ENCODE data around the gene PDCD1LG2.

Gene PDCD1LG2

DNA sequence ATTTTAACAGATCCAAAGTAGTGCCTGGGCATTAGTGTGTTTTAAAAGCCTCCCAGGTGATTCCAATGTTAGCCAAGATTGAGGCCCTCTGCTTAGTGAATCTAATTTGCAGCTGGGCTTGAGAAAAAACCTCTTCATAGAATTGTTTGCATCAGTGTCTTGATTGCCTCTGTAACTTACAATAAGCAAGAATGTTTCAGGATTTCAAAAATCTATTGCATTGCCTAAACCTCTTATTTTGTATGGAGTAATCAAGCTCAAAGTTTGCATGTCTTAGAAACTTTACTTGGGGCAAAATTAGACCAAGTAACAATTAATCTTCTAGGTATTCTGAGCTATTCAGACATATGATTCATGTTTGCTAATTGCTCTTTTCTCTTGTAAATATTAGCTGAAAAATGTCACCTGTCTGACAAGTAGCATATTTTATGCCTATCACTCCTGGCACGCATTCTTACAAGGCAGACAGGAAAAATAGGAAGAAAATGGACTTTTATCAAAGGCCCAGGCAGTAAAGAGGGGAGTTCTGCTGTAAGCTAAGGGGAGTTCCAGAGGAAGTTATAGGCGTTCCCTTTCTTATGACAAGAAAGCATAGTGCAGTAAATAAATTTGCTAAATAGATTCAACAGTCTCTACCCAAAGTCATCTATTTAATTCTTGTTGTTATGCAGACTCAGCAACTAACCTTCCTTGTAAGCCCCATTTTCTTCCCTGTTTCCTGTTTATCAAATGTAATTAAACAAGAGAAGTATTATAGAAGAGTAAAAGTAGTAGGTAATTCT lies 21.0 kb downstream of the PDCD1LG2 start:
- no peak for DNase-seq (ENCODE audit: low read depth)

GRCh38 chr9:5532306-5532705 lies 22.0 kb downstream of the PDCD1LG2 start:
- no peak for DNase-seq (ENCODE audit: low read depth)

GRCh38 chr9:5532790-5533189 lies 22.5 kb downstream of the PDCD1LG2 start:
- DNase-seq (ENCODE audit: low read depth): no peak

DNA sequence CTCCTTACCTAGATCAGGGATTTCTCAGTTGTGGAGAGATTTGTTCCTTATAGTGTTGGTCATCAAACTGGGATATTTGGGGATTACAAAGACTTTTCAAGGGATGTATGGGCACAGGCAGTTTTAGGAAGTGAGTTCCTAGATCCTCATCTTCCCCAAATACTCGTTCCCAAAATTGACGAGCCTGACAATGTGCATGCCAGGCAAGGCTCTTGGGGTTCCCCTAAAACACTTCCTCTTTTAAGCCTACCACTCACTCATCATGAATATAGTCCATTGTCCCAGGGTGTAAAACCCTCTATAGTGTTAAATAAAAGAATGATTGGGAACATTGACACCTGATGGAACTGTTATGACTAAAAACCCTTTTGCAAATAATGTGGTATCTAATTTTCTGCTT lies 26.4 kb downstream of the PDCD1LG2 start:
- DNase-seq (ENCODE audit: low read depth): no peak

DNA sequence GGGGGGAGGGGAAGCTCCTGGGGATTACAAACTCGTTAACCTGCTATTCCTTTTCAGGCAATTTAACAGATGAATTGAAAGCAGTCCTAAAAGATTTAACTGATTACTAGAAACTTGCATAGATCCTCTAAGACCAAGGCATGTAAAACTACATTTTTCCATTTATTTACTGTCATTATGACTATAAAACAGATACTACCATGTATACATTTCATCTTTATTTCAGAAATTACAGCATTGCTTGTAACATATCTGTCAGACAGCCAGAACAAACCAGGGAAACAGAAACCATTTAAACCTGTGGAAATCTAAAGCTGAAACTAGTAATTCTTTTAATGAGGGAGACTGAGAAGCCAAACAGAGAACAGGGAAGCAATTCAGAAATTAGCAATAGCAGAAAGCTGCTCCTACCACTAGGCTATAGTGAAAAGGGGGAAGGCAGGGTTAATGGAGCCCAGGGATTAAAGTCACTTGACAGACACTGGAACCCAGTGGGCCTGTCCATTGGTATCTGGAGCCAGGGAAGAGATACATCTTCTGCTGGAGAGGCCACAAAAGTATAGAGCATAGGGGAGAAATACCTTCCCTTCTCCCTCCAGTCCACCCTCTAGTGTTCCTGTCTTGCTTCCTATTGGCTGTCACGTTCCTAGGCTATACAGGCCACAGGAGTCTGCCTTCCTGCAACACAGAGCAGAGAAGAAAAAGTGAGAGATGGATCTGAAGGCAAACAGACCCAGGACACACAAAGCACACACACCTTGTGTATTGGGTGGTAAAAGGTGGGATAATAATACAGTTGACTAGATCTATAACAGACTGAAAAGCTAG lies 33.8 kb downstream of the PDCD1LG2 start:
- DNase-seq (ENCODE audit: low read depth): no peak

DNA sequence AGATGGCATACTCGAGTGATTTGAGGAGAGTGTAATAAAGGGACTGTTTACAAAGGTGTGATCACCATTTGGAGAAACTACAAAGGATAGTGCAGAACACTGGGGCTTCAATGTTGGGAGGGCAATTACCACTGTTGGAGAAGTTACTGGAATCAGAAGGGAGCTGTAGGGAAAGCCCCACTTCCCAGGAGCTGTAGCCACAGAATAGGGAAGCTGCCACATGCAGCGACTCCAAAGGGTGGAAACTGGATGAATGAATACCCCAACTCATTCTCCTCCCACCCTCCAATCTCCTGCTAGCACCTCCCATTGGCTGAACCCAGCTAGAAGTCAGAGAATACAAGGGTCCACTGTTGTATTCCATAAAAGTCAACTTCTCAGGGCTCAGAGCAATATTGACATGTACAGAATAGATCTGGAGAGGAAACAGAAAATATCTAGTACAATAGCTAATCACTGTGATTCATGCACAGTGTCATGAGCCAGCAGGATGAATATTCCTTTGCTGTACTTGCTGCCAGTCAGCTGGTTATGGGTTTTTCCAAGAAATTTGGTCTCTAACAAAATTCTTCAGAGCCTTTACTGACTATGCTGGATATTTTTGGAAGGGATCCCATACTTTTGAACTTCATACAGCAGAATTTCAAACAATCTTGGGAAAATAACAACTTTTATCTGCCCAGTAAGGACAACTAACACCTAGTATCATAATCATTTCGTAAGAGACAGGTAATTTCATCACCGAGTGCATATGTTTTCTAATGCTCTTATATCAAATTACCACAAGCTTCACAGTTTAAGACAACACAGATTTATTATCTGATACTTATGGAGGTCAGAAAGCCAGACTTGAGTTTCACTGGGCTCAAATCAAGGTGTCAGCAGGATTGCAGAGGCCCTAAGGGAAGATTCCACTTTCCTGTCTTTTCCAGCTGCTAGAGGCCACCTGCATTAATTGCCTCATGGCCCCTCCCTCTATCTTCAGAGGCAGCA lies 39.6 kb downstream of the PDCD1LG2 start:
- DNase-seq (ENCODE audit: low read depth): peak; percentile 17

DNA sequence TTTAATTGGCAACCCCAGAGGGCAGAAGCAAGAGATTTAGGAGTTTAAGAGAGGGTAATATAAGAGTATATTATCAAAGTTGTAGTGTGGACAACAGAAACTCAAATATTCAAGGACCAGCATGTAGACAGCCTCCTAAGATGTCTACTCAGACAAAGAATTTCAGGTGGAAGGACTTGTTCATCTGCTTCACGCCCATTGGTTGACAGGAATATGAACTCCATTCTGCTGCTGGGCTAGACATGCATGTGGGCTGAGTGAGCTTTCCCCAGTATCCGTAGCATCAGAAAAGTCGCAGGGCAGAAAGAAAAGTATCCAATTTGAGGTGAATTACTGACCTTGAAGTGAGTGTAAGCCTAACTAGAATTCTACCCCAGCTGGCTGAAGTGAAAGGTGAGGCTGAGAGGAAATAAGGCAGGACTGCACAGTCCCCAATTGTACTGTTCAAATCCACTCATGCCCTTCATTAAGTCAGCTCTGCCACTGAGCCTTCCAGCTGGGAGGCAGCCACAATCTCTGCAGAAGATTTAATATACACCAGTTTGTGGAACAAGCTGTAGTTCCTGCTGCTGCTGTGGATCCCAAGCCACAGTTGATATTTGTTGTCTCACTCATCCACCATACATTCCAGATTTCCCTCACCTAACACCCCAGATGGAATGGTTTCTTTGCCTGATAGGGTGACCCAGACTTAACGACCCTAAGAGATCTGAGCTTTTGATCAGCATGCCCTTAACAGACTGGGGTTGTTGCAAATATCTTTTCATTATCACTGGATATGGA lies 41.2 kb downstream of the PDCD1LG2 start:
- no peak for DNase-seq (ENCODE audit: low read depth)

DNA sequence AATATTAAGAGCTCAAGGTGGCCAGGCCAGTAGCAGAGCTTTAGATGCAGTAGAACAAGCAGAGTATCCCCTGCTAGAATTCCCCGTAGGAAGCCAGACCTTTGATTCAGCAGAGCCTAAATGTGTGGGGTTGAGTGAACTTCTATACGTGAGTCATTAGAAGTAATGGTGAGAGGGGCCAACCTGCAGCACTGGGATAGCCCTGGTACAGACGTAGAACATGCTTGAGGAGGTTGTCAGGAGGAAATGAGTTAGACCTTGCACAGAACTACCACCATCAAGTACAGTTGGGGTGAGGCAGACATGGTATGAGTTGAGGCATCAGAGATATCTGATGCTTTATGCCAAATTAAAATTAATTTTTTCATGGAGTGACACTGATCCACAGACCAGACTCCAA lies 42.0 kb downstream of the PDCD1LG2 start:
- no peak for DNase-seq (ENCODE audit: low read depth)

DNA sequence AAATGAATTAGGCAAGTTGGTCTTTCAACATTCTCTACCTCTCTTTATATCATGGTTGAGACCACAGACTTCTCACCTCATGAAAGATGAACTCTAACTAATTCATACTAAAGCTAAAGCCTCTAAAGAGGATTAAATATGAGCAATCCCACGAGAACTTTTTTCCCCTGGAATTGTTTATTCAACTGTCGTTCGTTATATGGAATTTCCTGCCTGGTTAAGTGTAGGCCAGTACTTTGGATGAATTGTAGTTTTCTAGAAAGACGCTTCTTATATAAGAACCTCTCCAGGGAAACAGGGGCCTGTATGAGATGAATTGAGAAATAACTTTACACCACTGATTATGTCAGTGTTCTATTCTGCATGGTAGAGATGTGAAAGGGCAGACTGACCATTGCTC lies 42.9 kb downstream of the PDCD1LG2 start:
- DNase-seq (ENCODE audit: low read depth): no peak

DNA sequence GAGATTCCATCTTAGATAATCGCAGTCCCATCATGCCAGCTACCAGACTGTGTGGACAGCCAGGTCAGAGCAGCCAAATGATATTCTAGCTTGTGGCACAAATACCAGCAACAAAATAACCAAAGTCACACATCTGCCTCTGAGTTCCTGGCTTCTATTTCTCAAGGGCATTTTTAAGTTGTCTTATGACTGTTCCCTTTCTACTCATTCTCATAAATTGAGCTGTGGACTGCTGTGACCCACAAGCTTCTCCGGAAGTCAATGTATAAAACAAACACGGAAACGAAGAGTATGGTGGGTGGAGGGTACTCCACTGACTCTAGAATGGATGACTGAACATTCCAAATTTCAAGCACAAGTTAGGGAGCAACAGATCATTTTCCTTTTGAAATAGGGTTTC lies 43.9 kb downstream of the PDCD1LG2 start:
- no peak for DNase-seq (ENCODE audit: low read depth)

DNA sequence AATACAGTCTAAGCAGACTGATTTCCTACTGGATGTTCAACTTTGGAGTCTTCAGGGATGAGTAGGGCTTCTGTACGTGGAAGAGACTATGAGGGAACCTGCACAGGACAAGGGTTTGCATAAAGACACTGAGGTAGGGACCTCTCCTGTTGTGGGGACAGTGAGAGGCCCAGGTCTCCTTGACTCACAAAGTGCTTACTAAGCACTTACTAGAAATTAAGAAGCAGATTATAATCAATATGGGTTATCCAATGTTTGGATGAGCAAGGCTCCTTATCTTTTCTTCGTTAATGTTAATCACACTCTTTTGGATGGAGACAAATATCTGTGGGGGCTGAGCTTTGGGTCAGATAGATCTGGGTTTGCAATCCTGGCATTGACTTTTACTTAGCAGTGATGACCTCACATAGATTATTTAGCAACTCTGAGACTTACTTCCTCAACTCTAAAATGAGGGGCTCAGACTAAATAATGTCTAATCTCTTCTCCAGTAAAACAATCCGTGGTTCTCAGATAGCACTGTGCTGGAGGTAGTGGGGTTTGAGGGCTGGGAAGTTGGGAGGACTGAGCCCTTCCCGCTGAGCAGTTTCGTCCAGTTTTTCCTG lies 45.9 kb downstream of the PDCD1LG2 start:
- DNase-seq (ENCODE audit: low read depth): no peak

DNA sequence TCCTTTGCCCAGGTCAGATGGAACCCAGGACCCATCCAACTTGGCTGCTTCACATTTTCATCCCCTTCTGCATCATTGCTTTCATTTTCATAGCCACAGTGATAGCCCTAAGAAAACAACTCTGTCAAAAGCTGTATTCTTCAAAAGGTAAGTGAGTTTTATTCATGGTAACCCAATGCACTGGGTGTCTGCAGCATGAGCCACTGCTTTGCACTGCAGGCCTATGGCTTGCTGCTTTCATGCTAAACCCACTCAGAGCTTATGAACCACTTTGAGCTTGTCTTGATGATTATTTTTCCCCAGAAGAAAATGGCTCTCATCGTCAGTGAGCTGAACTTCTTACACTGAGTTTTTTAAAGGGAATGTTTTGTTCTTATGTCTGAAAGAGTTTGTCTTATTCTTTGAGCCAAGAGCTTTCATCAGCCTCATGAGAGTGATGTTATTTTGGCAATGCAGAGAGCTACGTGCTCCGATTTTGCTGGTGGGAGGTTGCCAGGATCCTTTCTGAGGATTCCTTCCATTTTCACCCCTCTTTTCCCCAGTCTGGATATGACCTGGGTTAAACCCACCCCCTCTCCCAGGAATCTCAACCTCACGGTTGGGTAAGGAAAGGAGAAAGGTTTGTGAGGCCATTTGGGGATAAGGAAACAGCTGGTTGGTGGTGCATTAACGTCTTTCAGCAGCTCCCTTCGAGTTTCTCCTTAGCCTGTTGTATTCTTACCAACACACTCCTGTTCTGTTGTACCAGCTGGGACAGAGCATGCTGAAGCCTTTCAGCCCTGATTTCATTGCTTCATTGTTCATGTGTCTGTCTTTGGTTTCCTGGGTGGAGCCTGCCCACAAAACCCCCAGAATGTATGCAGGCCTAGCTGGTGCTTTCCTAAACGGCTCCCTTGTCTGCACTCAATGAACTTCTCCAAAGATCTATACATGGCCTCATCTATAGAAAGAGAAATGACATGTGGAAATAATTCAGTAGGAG lies 47.6 kb downstream of the PDCD1LG2 start:
- no peak for DNase-seq (ENCODE audit: low read depth)

GRCh38 chr9:5559659-5560058 lies 49.3 kb downstream of the PDCD1LG2 start:
- no peak for DNase-seq (ENCODE audit: low read depth)

GRCh38 chr9:5560443-5561100 lies 50.2 kb downstream of the PDCD1LG2 start:
- DNase-seq (ENCODE audit: low read depth): no peak

DNA sequence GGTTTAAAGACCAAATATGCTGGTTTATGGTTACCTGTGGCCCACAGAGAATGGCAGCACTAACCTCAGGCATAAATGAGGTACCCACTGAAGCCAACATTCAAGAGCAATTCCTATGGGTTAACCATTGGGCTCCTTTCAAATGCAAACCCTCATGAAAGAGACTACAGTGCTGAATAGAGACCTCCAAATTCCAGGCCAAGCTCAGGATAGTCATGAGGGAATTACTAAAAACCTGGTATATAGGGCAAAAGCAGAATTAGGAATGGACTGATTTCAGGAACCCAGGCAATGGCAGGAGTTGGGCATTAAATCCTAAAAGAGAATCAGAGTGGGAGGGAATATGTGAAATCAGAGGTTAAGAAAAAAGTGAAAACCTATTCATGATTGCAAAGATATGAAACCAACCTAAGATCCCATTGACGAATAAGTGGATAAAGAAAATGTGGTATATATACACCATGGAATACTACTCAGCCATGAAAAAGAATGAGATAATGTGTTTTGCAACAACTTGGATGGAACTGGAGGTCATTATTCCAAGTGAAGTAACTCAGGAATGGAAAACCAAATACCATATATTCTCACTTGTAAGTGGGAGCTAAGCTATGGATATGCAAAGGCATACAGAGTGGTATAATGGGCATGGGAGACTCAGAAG lies 51.6 kb downstream of the PDCD1LG2 start:
- DNase-seq (ENCODE audit: low read depth): no peak

DNA sequence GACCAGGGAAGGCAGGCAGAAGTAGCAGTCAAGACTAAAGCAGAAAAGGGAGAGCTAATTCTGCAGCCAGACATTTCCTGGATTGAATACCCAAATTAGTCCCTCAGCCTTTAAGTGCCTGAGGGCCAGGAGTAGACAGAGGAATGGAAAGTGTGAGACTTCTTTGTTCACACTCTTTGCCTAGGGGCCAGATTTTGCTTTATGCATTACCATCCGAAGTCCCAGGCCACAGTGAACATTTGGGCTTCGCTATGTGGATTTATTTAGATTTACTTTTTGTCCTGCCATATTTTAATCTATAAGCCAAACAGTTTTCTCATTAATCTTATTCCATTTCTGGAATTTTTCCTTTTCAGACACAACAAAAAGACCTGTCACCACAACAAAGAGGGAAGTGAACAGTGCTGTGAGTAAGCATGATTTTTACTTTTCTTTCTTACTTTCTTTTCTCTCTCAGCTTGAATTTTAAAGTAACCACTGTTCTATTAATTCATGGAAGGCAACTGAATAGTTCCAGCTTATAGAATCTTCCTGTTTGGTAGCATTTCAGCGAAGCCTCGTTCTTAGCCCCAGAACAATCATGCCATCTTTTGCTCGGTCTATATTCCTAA lies 52.6 kb downstream of the PDCD1LG2 start:
- DNase-seq (ENCODE audit: low read depth): no peak

DNA sequence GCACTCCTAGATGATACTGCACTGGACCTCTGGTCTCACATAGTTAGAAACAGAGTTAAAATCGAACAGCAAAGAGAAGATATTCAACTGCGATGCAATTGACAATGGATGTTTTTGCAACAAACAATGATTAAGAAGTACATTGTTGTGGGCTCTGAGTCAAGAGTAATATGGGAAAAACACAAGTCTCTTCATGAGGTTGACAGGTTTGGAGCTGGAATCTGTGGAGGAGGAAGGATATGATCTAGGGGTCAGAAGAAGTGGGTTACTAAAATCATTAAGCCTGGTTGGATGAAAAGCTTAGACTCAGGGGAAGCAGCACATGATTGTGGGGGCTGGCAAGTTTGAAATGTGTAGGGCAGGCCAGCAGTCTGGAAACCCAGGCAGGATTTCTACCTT lies 53.1 kb downstream of the PDCD1LG2 start:
- DNase-seq (ENCODE audit: low read depth): no peak

DNA sequence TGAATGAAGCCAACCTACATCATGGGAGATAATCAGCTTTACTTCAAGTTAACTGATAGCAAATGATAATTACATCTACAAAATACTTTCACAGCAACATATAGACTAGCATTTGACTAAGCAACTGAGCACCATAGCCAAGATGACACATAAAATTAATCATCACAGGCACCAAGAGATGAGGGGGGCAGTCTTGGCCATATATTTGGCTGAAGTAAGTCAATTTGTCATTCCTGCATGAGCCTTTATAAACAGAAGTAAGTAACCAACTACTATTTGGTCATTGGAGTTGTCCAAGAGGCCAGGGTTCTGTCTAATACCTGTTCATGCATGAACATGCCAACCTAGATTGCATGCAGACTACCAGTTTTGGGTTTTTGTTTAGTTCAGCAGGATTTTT lies 53.6 kb downstream of the PDCD1LG2 start:
- no peak for DNase-seq (ENCODE audit: low read depth)

Data from GM04504 (cell line).